Fibroblast of skin of left biceps (primary cell): Measurements from ENCODE around the gene EPAS1.

ENCODE experiments used
- DNase-seq, 2 experiments: peaks; one replicate each; pipeline ENCODE4 v3.0.0-alpha.2; 2013; ENCODE audit warnings: low read depth in 2 of 2

The EPAS1 gene

GRCh38 chr2:46364797-46365457 lies 67.7 kb downstream of the EPAS1 start:
- DNase-seq, result peak; percentile 33 to 45

GRCh38 chr2:46365913-46366667 lies 68.9 kb downstream of the EPAS1 start:
- DNase-seq, result no peak

DNA sequence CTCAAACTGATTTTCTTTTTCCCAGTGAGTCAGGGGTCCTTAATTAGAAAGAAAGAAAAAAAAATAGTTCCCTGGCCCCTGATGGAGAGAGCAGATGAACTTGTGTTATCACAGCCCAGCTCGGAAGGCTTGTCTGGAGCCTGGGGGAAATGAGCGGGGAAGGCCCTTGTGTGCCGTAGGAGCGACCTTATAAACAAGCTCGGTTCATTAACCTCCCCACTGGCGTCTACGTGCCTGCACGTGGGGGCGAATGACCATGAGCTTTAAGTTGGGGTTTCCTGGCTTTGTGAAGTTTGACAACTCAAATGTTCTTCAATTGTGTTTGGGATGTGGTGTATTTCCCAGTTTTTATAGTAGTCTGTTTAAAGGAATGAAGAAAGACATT lies 69.5 kb downstream of the EPAS1 start:
- DNase-seq, result no peak

DNA sequence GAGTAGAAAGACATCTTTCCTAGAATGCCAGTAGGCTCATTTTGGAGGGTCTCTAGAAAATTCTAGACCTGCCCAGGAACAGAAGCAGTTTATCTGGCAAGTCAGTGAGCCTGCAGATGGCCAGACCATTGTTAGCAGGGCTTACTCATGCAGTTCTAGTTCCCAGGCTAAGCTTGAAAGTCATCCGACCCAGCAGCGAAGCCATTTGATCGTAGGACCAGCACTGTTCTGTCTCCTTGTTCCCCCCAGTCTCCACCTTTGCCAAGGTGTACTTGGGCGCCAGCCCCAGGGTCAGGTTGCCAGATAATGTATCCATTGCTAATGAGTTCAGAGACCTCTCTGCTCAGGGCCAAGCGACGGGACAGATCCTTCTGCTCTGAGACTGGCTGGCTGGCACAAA lies 70.1 kb downstream of the EPAS1 start:
- no peak for DNase-seq

DNA sequence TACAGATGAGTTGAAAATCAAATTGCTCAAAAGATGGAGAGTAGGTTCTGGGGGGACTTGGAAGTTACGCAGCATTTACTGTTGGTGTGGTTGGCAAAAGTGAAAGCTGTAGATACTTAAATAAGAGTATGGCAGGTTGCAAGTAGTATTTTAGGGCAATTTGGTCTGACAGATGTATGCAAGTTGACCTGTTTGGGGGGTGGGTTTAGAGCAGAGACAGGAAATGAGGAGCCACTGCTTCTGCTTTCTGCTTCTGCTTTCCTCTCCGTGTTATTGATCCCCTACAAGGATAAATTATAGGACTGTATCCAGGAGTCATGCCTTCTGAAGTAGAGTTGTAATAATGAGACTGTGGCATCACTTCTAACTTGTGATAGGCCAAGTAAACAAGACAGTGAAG lies 71.2 kb downstream of the EPAS1 start:
- no peak for DNase-seq

DNA sequence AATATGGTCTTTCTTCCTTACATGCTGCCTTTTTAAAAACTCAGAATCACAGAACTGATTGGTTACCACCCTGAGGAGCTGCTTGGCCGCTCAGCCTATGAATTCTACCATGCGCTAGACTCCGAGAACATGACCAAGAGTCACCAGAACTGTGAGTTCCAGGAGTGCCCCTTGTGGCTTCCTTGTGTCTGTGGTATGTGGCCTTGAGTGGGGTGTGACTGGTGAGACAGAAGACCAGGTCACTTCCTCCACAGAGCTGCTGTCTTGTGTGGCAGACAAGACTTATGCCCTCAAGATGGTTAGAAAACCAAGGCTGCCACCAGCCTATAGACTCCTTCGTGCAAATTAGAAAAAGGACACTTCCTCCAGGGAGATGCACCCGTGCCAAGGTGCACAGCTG lies 72.6 kb downstream of the EPAS1 start:
- DNase-seq, result no peak

DNA sequence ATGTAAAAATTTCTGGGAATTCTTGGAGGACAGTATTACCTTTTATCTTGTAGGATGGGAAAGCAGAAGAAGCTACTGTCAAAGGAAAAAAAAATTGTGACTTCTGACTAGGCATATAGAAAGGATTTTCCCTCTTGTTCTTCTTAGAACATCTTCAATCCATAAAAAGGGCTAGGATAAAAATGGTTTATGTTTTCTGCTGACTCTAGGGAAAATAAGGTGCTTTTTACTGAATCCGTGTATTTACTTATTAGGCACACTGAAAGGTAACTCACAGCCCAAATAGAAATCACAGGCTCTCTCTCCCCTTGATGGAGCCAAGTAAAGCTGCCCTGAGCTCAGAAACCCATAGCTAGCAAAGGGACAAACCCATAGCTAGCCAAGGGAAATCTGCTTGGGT lies 74.6 kb downstream of the EPAS1 start:
- no peak for DNase-seq

GRCh38 chr2:46372475-46372874 lies 75.3 kb downstream of the EPAS1 start:
- no peak for DNase-seq

DNA sequence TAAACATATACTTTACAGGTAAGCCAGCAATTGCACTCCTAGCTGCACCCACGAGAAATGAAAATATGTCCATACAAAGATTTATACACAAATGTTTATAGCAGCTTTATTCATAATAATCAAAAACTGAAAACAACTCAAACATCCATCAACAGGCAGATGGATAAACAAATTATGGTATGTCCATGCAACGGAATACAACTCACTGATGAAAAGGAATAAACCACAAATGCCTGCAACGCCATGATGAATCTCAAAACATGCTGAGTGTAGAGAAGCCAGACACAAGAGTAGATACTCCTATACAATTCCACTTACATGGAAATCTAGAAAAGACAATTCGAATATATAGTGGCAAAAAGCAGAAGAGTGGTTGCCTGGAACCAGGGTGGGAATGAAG lies 76.0 kb downstream of the EPAS1 start:
- DNase-seq, result no peak

DNA sequence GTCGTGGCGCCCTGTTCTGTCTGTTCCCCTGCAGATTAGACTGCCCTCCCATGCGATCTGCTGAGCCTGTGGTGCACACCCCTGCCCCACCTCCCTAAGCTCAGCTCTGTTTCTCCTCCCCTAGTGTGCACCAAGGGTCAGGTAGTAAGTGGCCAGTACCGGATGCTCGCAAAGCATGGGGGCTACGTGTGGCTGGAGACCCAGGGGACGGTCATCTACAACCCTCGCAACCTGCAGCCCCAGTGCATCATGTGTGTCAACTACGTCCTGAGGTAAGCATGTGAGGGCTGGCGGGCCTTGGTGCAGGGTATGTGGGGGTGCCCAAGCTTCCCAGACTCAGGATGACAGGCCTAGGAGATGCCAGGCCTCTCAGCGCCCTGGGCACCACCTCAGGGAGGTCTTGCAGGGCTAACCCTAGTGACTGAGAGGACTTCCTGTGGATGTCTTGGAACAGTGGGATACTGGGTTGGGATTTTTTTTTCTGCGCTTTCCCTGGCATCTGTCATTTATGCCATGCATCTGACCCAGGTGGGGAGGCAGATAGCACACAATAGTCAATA lies 78.4 kb downstream of the EPAS1 start:
- DNase-seq, result no peak

- no peak for DNase-seq
Observed at GRCh38 chr2:46376586-46376985, 79.4 kb downstream of the EPAS1 start.

- DNase-seq, result no peak
Observed at GRCh38 chr2:46377101-46377581, 79.9 kb downstream of the EPAS1 start.

DNA sequence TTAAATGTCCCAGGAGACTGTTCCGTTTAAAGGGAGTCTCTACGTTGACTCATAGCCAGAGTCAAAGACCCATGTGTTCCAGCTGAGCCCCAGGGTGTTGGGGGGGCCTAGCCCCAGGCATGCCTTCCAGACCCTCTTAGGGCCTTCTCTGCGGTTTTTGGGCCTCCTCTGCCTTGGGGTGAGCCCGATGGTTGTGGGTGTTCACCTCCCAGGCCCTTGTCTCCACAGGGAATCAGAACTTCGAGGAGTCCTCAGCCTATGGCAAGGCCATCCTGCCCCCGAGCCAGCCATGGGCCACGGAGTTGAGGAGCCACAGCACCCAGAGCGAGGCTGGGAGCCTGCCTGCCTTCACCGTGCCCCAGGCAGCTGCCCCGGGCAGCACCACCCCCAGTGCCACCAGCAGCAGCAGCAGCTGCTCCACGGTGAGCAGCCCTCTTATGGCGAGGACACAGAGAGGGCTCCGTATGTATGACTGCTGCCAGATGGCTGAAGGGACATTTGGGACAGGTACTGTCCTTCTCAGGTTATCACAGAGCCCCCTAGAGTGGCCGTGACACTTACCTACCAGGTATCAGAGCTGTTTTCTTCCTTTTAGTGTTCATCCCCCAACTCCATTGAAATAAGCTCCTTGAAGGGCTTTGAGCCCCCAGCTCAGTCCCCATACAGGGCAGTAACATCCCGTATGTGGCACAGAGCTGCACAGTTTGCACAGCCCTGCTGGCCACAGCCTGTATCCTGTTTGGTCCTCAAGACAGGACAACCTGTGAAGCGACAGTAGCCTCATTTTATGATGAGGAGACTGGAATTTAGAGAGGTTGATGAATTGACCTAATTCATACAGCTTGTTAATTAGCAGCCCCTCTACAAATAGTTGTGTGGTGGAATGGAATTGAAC lies 80.7 kb downstream of the EPAS1 start:
- DNase-seq, result no peak

DNA sequence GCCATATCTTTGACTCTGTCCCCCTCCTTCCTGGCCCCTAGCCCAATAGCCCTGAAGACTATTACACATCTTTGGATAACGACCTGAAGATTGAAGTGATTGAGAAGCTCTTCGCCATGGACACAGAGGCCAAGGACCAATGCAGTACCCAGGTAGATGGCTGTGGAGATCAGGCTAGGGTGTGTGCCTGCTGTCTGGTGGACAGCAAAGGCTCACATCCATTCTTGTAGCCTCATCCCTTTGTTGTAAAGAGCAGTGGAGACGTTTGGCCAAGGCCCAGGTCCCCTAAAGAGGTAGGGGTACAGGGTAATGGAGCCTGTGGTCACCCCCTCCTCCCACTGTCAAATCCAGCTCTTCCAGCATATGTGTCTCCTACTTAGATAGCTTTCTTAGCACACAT lies 81.4 kb downstream of the EPAS1 start:
- DNase-seq, result no peak

DNA sequence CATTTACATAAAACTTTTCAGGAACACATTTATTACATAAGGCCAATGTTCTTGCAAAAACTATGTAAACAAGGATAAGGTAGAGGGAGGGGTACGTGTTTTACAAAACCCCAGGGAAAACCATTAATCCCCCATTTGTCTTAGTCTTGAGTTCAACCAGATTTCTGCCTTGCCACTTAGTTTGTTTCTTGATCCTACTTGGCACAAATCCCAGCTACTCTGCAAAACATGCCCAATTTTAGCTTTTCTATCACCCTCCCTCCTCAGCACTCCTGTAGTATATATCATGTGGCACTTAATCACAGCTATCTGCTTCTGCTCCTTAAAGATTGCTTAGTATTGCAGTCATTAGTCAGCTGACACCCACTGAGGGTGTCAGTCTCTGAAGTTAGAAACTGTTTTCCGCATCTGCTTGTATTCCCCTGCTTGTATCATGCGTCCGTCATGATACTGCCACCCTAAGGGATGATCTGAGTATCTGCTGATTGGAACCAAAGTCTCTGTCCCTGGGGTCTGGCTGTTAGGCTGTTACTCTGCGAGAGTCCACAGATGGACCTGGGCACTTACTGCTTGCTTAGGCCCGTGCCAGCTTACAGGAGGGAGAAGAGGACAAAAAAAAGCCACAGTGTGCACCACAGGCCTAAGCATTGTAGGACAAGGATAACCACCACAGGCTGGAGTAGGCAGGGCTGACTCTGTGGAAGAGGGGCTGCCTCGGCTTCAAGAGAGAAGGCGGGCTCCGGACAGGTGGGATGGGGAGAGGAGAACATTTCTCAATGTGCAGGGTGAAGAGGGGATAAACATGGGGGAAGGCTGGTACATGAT lies 82.2 kb downstream of the EPAS1 start:
- DNase-seq, result peak; percentile 26 to 35

GRCh38 chr2:46380038-46380940 lies 83.1 kb downstream of the EPAS1 start:
- DNase-seq, result no peak

DNA sequence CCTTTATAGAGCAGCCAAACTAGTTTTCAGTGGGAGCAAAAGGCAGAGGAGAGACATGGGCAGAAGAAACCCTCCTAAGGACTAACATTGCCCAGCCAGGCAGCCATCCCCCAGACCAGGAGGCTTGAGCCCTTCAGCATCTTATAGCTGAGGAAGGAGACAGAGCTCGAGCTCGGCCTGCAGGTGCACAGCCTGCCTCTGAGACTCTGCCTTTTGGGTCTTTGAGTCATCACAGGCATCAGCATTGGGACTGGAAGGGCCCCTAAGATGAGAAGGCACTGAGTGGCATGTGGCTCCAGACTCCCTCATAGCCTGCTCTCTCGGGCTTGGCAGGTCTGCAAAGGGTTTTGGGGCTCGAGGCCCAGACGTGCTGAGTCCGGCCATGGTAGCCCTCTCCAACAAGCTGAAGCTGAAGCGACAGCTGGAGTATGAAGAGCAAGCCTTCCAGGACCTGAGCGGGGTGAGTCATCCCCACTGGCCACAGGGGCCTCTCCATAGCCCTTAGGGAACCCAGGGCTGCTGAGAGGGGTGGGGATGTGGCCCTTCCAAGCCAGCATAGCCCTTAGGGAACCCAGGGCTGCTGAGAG lies 84.1 kb downstream of the EPAS1 start:
- no peak for DNase-seq

DNA sequence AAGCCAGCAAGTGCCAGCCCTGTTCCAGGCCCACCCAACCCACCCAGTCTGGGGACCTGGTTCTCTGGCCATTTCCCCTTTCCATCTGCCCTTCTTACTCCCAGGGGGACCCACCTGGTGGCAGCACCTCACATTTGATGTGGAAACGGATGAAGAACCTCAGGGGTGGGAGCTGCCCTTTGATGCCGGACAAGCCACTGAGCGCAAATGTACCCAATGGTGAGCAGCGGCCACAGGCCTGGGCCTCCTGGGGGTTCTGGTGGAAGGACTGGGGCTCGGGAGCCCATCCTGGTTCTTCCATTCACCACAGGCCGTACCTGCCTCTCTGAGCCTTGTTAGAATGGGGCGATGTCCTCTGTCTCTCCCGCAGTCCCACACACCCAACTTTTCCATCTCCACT lies 84.7 kb downstream of the EPAS1 start:
- DNase-seq, result no peak

DNA sequence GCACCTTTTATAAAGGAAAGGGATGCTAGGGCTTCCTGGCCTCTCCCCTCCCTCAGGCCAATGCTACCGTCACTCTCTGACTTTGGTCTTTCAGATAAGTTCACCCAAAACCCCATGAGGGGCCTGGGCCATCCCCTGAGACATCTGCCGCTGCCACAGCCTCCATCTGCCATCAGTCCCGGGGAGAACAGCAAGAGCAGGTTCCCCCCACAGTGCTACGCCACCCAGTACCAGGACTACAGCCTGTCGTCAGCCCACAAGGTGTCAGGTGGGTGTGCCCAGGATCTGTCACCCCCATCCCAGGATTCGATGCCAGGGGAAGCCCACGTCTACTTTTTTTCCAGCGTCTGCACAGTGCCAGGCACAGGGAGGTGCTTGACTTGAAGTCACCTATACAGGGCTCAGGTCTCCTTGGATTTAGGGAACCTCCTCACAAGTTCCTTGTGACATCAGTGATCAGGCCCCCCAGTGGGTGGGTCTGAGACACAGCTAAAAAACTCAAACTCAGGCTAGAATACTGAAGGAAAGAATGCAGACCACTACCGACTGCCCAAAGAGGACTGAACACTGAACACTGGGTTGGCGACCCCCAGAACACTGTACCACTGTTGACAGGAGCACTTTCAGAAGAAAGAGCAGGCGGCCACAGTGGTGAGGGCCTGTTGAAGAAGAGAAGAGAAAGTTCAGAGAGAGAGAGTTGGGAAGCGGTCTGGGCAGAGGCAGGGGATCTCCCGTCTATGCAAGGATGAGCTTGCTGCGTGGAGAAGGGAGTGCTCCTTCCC lies 85.3 kb downstream of the EPAS1 start:
- DNase-seq, result no peak
